SK-N-SH treated with all-trans-retinoic acid at 6 μM for 48 hours (cell line): Measurements from ENCODE around the gene NBAS.

Experiments
- CREB5 ChIP-seq: fragments of 250-450 bp; sonication (Bioruptor Pico); IDR thresholded peaks from 2 replicates; pipeline ENCODE4 v1.5.1; 2020; ENCODE audit warnings: low read depth, mild to moderate bottlenecking, moderate library complexity
- CSDC2 ChIP-seq: fragments of 250-450 bp; sonication (Bioruptor Pico); IDR thresholded peaks from 2 replicates; pipeline ENCODE4 v1.5.0; 2020; ENCODE audit warnings: mild to moderate bottlenecking, moderate library complexity
- ESRRG ChIP-seq: fragments of 250-450 bp; sonication (Bioruptor Pico); IDR thresholded peaks from 2 replicates; pipeline ENCODE4 v1.6.1; 2021; ENCODE audit warnings: mild to moderate bottlenecking
- GLIS3 ChIP-seq: fragments of 250-450 bp; sonication (Bioruptor Pico); IDR thresholded peaks from 2 replicates; pipeline ENCODE4 v1.5.0; 2020; ENCODE audit warnings: mild to moderate bottlenecking, moderate library complexity
- ISL1 ChIP-seq: fragments of 250-450 bp; sonication (Bioruptor Pico); IDR thresholded peaks from 2 replicates; pipeline ENCODE4 v2.1.2; 2022; ENCODE audit warnings: mild to moderate bottlenecking, moderate library complexity
- PATZ1 ChIP-seq: fragments of 250-450 bp; sonication (Bioruptor Pico); IDR thresholded peaks from 2 replicates; pipeline ENCODE4 v1.8.0; 2020; ENCODE audit warnings: mild to moderate bottlenecking, moderate library complexity, borderline replicate concordance
- POU6F1 ChIP-seq: fragments of 250-450 bp; sonication (Bioruptor Pico); IDR thresholded peaks from 2 replicates; pipeline ENCODE4 v1.8.0; 2021; ENCODE audit warnings: low read depth, mild to moderate bottlenecking, moderate library complexity, borderline replicate concordance
- RARB ChIP-seq: fragments of 250-450 bp; sonication (Bioruptor Pico); IDR thresholded peaks from 2 replicates; pipeline ENCODE4 v1.8.0; 2021; ENCODE audit warnings: mild to moderate bottlenecking, moderate library complexity
- TCF4 ChIP-seq: fragments of 250-450 bp; sonication (Bioruptor Pico); IDR thresholded peaks from 2 replicates; pipeline ENCODE4 v1.8.0; 2021; ENCODE audit warnings: mild to moderate bottlenecking, moderate library complexity, borderline replicate concordance
- ZC3H10 ChIP-seq: fragments of 250-450 bp; sonication (Bioruptor Pico); IDR thresholded peaks from 2 replicates; pipeline ENCODE4 v1.5.1; 2021; ENCODE audit warnings: mild to moderate bottlenecking, moderate library complexity
- ZFP3 ChIP-seq: fragments of 250-450 bp; sonication (Bioruptor Pico); IDR thresholded peaks from 2 replicates; pipeline ENCODE4 v1.5.0; 2020; ENCODE audit warnings: mild to moderate bottlenecking, moderate library complexity
- ZNF565 ChIP-seq: fragments of 450-650 bp; formaldehyde crosslinking; conservative IDR thresholded peaks from 2 replicates; pipeline ENCODE4 v1.5.0; 2020; ENCODE audit warnings: low read depth, mild to moderate bottlenecking, moderate library complexity
- ZNF70 ChIP-seq: fragments of 450-650 bp; formaldehyde crosslinking; IDR thresholded peaks from 2 replicates; pipeline ENCODE4 v1.5.0; 2020; ENCODE audit warnings: mild to moderate bottlenecking, moderate library complexity

GRCh38 chr2:15570104-15570503, 9.0 kb upstream of the NBAS start:
- no peak for TF ChIP-seq GLIS3 (CRISPR knock-in tag)
- no peak for TF ChIP-seq CREB5 (CRISPR knock-in tag)
- TF ChIP-seq ZNF70 (CRISPR knock-in tag) = no peak
- no peak for TF ChIP-seq ZC3H10 (CRISPR knock-in tag)
- no peak for TF ChIP-seq ZFP3 (CRISPR knock-in tag)
- TF ChIP-seq PATZ1 (CRISPR knock-in tag) = no peak
- TF ChIP-seq ZNF565 = no peak
- no peak for TF ChIP-seq POU6F1 (CRISPR knock-in tag)
- no peak for TF ChIP-seq RARB
- no peak for TF ChIP-seq TCF4 (CRISPR knock-in tag)
- TF ChIP-seq ISL1 (CRISPR knock-in tag) = no peak
- no peak for TF ChIP-seq CSDC2 (CRISPR knock-in tag)
- no peak for TF ChIP-seq ESRRG (CRISPR knock-in tag)
